ENCODE data around the gene RAB36.

DNA sequence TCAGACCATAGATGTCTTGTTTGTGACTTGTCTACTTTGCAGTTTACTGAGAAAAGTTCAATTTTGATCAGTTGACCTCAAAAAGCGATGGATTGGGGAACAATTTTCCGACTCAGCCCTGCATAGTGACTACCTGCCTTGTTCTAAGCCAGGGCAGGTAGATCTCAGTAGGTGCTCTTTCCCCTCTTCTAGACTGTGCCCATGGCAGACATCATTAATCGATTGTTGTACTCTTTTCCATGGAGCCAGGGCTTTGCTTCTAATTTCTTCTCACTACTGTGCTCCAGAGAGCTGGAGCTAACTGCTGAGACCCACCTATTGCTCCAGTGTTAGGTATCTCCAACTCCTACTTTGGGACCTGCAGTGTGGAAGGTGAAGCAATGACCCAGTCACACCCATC is 9.9 kb downstream of the RAB36 start:
- TF ChIP-seq CTCF (IDR thresholded peaks at IDR 0.05; ENCODE audit: borderline replicate concordance, extremely low read depth, low read length, poor library complexity, severe bottlenecking) (no peak), EZH2 (IDR thresholded peaks at IDR 0.05; ENCODE audit: borderline replicate concordance, low read depth, low read length, severe bottlenecking) (no peak)
